Astrocyte (in vitro differentiated cells and primary cell): ENCODE data around the gene EBF4. TPM values are rescaled to one million over a fixed set of nuclear protein-coding genes. Genes with fewer than 3 reads are reported as not detected.

Experiments
- DNase-seq: peaks from one replicate; pipeline ENCODE4 v3.0.0-alpha.2; 2010; ENCODE audit warnings: low read depth
- FAIRE-seq: peaks from 2 replicates; lab custom pipeline; 2011; peaks lifted over from hg19 to GRCh38; lab: Jason Lieb, UNC
- H2AFZ ChIP-seq: 2 replicates; pipeline ENCODE4 v1.6.0; 2012; ENCODE audit warnings: low read depth, low read length, inconsistent platforms
- H3K27ac ChIP-seq: 2 replicates; pipeline ENCODE4 v1.5.1; 2011; ENCODE audit warnings: low read depth, low read length, inconsistent platforms
- H3K27me3 ChIP-seq: 2 replicates; pipeline ENCODE4 v1.6.0; 2011; ENCODE audit warnings: low read length, inconsistent platforms; ENCODE audit not compliant: insufficient read depth
- H3K36me3 ChIP-seq: 2 replicates; pipeline ENCODE4 v1.5.1; 2011; ENCODE audit warnings: low read length, inconsistent platforms; ENCODE audit not compliant: insufficient read depth
- H3K4me1 ChIP-seq: 2 replicates; pipeline ENCODE4 v1.5.1; 2011; ENCODE audit warnings: low read length, inconsistent platforms; ENCODE audit not compliant: insufficient read depth
- H3K4me2 ChIP-seq: 2 replicates; pipeline ENCODE4 v1.6.0; 2012; ENCODE audit warnings: low read length, inconsistent platforms
- H3K4me3 ChIP-seq: 2 replicates; pipeline ENCODE4 v1.5.1; 2011; ENCODE audit warnings: low read depth, mild to moderate bottlenecking, low read length, inconsistent platforms; ENCODE audit not compliant: insufficient read depth
- H3K79me2 ChIP-seq: 2 replicates; pipeline ENCODE4 v1.6.0; 2012; ENCODE audit warnings: mild to moderate bottlenecking, low read length, inconsistent platforms; ENCODE audit not compliant: insufficient read depth
- H3K9ac ChIP-seq: 2 replicates; pipeline ENCODE4 v1.6.0; 2012; ENCODE audit warnings: mild to moderate bottlenecking, low read length, inconsistent platforms
- H3K9me3 ChIP-seq: 2 replicates; pipeline ENCODE4 v1.5.1; 2012; ENCODE audit warnings: low read depth, mild to moderate bottlenecking, low read length, inconsistent platforms; ENCODE audit not compliant: insufficient read depth
- H4K20me1 ChIP-seq: 2 replicates; pipeline ENCODE4 v1.6.0; 2012; ENCODE audit warnings: low read length, inconsistent platforms; ENCODE audit not compliant: insufficient read depth
- H3K27ac Mint-ChIP-seq: one replicate; pipeline ENCODE4 v1.8.0; 2021; ENCODE audit warnings: mild to moderate bottlenecking, mixed read lengths; ENCODE audit not compliant: unreplicated experiment
- H3K27me3 Mint-ChIP-seq: one replicate; pipeline ENCODE4 v1.8.0; 2021; ENCODE audit warnings: low read depth, mixed read lengths; ENCODE audit not compliant: unreplicated experiment
- H3K36me3 Mint-ChIP-seq: one replicate; pipeline ENCODE4 v1.8.0; 2021; ENCODE audit warnings: low read depth, mixed read lengths; ENCODE audit not compliant: unreplicated experiment
- H3K4me1 Mint-ChIP-seq: one replicate; pipeline ENCODE4 v1.8.0; 2021; ENCODE audit warnings: low read depth, mixed read lengths; ENCODE audit not compliant: unreplicated experiment
- H3K4me3 Mint-ChIP-seq: one replicate; pipeline ENCODE4 v1.8.0; 2021; ENCODE audit warnings: mild to moderate bottlenecking, moderate library complexity, mixed read lengths; ENCODE audit not compliant: unreplicated experiment
- H3K9me3 Mint-ChIP-seq: one replicate; pipeline ENCODE4 v1.8.0; 2021; ENCODE audit warnings: mild to moderate bottlenecking, mixed read lengths; ENCODE audit not compliant: unreplicated experiment
- EZH2 ChIP-seq: IDR thresholded peaks from 2 replicates; pipeline ENCODE4 v1.6.1; 2012; ENCODE audit warnings: mild to moderate bottlenecking, low read length, inconsistent platforms; ENCODE audit not compliant: insufficient read depth
- total RNA-seq: library from RNA; stranded (reverse); gene quantifications from 2 replicates; pipeline ENCODE4 v1.2.1, GENCODE V29; 2021
- TF ChIP-seq, protein P1 (sequence below): IDR thresholded peaks from 2 replicates; pipeline ENCODE4 v1.5.1; 2011; ENCODE audit warnings: low read depth, mild to moderate bottlenecking, inconsistent platforms, low read length, moderate library complexity; ENCODE audit not compliant: insufficient read depth

The EBF4 gene
- total RNA-seq, 1 donor from 2014 or later = 2.3 TPM

- FAIRE-seq (no peak), DNase-seq (no peak)
- H3K27me3 ChIP-seq = peaks cover 60% of the 10 kb centered on the region
- H3K4me3 ChIP-seq = no peak overlapping the region
- Mint-ChIP-seq H3K4me3 (no peak overlapping the region), H3K9me3 (no peaks in the 10 kb centered on the region), H3K4me1 (peaks cover 3% of the 10 kb centered on the region), H3K36me3 (no peaks in the 10 kb centered on the region), H3K27ac (no peak overlapping the region), H3K27me3 (peaks cover 75% of the 10 kb centered on the region)
- peaks cover 3% of the 10 kb centered on the region for H4K20me1 ChIP-seq
- H3K27ac ChIP-seq = no peak overlapping the region
- peaks cover 15% of the 10 kb centered on the region for H3K4me1 ChIP-seq
- no peak overlapping the region for H2AFZ ChIP-seq
- no peaks in the 10 kb centered on the region for H3K9me3 ChIP-seq
- H3K36me3 ChIP-seq = no peaks in the 10 kb centered on the region
- H3K79me2 ChIP-seq = no peaks in the 10 kb centered on the region
- TF ChIP-seq EZH2 = no peak
- TF ChIP-seq, protein P1, sequence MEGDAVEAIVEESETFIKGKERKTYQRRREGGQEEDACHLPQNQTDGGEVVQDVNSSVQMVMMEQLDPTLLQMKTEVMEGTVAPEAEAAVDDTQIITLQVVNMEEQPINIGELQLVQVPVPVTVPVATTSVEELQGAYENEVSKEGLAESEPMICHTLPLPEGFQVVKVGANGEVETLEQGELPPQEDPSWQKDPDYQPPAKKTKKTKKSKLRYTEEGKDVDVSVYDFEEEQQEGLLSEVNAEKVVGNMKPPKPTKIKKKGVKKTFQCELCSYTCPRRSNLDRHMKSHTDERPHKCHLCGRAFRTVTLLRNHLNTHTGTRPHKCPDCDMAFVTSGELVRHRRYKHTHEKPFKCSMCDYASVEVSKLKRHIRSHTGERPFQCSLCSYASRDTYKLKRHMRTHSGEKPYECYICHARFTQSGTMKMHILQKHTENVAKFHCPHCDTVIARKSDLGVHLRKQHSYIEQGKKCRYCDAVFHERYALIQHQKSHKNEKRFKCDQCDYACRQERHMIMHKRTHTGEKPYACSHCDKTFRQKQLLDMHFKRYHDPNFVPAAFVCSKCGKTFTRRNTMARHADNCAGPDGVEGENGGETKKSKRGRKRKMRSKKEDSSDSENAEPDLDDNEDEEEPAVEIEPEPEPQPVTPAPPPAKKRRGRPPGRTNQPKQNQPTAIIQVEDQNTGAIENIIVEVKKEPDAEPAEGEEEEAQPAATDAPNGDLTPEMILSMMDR = no peak
- no peak overlapping the region for H3K9ac ChIP-seq
- no peak overlapping the region for H3K4me2 ChIP-seq
Measured at GRCh38 chr20:2748551-2749342, 56.2 kb downstream of the EBF4 start.

DNA sequence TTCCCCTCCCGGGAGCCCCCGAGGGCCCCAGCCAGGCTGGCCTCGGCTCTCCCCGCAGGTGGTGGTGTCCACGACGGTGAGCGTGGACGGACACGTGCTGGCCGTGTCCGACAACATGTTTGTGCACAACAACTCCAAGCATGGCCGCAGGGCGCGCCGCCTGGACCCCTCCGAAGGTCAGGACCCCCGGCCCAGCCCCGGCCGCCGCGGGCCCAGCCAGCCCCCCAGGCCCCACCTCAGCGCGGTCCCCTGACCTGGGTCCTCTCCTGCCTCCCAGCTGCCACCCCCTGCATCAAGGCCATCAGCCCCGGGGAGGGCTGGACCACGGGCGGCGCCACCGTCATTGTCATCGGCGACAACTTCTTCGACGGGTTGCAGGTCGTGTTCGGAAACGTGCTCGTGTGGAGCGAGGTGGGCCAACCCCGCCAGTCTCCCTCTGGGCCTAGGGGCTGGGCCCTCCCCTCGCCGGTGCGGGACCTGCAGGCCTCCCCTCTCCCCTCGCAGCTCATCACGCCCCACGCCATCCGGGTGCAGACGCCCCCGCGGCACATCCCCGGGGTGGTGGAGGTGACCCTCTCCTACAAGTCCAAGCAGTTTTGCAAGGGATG is 56.9 kb downstream of the EBF4 start:
- no peak for FAIRE-seq
- Mint-ChIP-seq H3K36me3 (no peaks in the 10 kb centered on the region), H3K27ac (no peak overlapping the region), H3K4me3 (no peak overlapping the region), H3K4me1 (peaks cover 4% of the 10 kb centered on the region), H3K9me3 (no peaks in the 10 kb centered on the region), H3K27me3 (peaks cover 80% of the 10 kb centered on the region)
- Histone ChIP-seq H4K20me1 (peaks cover 3% of the 10 kb centered on the region), H3K27me3 (peaks cover 64% of the 10 kb centered on the region), H3K4me1 (peaks cover 15% of the 10 kb centered on the region), H3K9ac (no peak overlapping the region), H3K4me3 (no peak overlapping the region), H2AFZ (no peak overlapping the region), H3K36me3 (no peaks in the 10 kb centered on the region), H3K27ac (no peak overlapping the region), H3K79me2 (no peaks in the 10 kb centered on the region), H3K4me2 (no peak overlapping the region), H3K9me3 (no peaks in the 10 kb centered on the region)
- no peak for DNase-seq
- TF ChIP-seq EZH2 = peak; percentile 13
- TF ChIP-seq, protein P1 = no peak
